Measurements from ENCODE around the gene NBPF19. TPM values are rescaled to one million over a fixed set of nuclear protein-coding genes. Genes with fewer than 3 reads are reported as not detected.

Gene NBPF19
- total RNA-seq (2022; extraction: Qiagen RNA extraction; ENCODE audit: low read depth), result 3.8 to 5.3 TPM (median 4.2 TPM) in 5 replicates

GRCh38 chr1:149474745-149475144, at the start of gene NBPF19:
Gene NBPF19, plus strand, starts transcription at chr1:149475045. Its CDS starts 888 bp downstream, at chr1:149475933.

Other genes starting within 250 kb of the NBPF19 start
- gene PPIAL4C, start 108.8 kb downstream of the NBPF19 start, total RNA-seq (2022; extraction: Qiagen RNA extraction; ENCODE audit: low read depth), result not detected in 5 replicates

All from A549 treated with DMSO at 1 μM for 4 hours (cell line).